GM21737 (cell line): ENCODE data around the gene PDGFD.

ENCODE experiments used
- ATAC-seq: cut with Tn5 transposase; IDR thresholded peaks from one replicate; pipeline ENCODE4 v1.9.1; 2021; ENCODE audit warnings: mild to moderate bottlenecking, moderate library complexity; ENCODE audit not compliant: unreplicated experiment

Gene PDGFD

GRCh38 chr11:103927535-103927934 is 236.4 kb downstream of the PDGFD start:
- ATAC-seq, result no peak

GRCh38 chr11:103926990-103927389 is 237.0 kb downstream of the PDGFD start:
- ATAC-seq, result no peak

GRCh38 chr11:103924166-103925013 is 239.6 kb downstream of the PDGFD start:
- ATAC-seq, result no peak

GRCh38 chr11:103923451-103923931 is 240.5 kb downstream of the PDGFD start:
- ATAC-seq, result no peak

- no peak for ATAC-seq
These were observed 243.0 kb downstream of the PDGFD start for GRCh38 chr11:103920933-103921332.

- no peak for ATAC-seq
These were observed 243.5 kb downstream of the PDGFD start for GRCh38 chr11:103920449-103920848.

GRCh38 chr11:103910721-103911120 is 253.2 kb downstream of the PDGFD start:
- ATAC-seq, result no peak

- no peak for ATAC-seq
These were observed 256.1 kb downstream of the PDGFD start for GRCh38 chr11:103907548-103908455.

GRCh38 chr11:103907136-103907535 is 256.8 kb downstream of the PDGFD start:
- ATAC-seq, result no peak

- no peak for ATAC-seq
These were observed 257.6 kb downstream of the PDGFD start for GRCh38 chr11:103906291-103906867.

GRCh38 chr11:103904324-103904667 is 259.7 kb downstream of the PDGFD start:
- peak; percentile 81 for ATAC-seq

- ATAC-seq, result peak; percentile 86
These were observed 260.2 kb downstream of the PDGFD start for GRCh38 chr11:103903621-103904323.

GRCh38 chr11:103902994-103903393 is 261.0 kb downstream of the PDGFD start:
- ATAC-seq, result no peak

GRCh38 chr11:103901656-103902055 is 262.3 kb downstream of the PDGFD start:
- ATAC-seq, result no peak

- ATAC-seq, result peak; percentile 64
These were observed 265.2 kb downstream of the PDGFD start for GRCh38 chr11:103898577-103899336.

GRCh38 chr11:103898065-103898464 is 265.9 kb downstream of the PDGFD start:
- ATAC-seq, result peak; percentile 52

- ATAC-seq, result peak; percentile 22
These were observed 266.6 kb downstream of the PDGFD start for GRCh38 chr11:103897160-103897936.

GRCh38 chr11:103895106-103895505 is 268.8 kb downstream of the PDGFD start:
- no peak for ATAC-seq

- ATAC-seq, result no peak
These were observed 269.3 kb downstream of the PDGFD start for GRCh38 chr11:103894673-103895072.
